G401.6 (cell line): Measurements from ENCODE around the gene APOH.
A peak's percentile ranks its signal among the peaks of the same experiment; 100 is the strongest.
"Not testable (repeated sequence)": the region's sequence is repeated elsewhere in the genome, so short reads cannot be mapped to it uniquely, and the experiment has no call there.

Experiments used
- FAIRE-seq: peaks from 2 replicates; lab custom pipeline; 2012; peaks lifted over from hg19 to GRCh38; lab: Jason Lieb, UNC

Gene APOH, protein sequence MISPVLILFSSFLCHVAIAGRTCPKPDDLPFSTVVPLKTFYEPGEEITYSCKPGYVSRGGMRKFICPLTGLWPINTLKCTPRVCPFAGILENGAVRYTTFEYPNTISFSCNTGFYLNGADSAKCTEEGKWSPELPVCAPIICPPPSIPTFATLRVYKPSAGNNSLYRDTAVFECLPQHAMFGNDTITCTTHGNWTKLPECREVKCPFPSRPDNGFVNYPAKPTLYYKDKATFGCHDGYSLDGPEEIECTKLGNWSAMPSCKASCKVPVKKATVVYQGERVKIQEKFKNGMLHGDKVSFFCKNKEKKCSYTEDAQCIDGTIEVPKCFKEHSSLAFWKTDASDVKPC

DNA sequence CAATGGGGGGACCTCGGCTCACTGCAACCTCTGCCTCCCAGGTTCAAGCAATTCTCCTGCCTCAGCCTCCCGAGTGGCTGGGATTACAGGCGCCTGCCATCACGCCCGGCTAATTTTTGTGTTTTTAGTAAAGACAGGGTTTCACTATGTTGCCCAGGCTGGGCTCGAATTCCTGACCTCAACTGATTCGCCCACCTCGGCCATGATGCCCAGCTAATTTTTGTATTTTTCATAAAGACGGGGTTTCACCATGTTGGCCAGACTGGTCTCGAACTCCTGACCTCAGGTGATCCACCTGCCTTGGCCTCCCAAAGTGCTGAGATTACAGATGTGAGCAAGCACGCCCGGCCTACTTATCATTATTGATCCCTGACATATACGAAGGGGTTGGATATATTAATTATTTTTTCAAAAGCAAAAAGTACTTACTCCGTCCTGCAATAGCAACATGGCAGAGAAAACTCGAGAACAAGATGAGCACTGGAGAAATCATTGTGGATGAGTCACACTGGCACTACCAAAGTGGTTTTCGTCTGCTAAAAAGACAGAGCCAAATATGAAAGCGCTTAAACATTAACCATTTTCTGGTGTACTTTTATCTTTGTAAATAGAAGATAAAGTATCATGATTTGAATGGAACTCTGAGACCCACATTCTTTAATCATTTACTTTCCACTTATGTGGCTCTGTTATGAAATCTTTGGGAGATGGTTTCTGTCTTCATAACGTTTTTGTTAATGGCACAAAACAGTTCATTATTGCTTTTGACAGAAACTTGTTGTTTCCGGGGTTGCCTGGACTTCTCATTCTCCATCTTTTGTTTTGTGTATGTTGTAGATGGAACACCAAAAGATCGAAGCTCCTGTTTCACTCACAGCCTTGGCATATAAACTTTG, at the start of gene APOH:
Gene APOH (minus strand): TSS at position 529 of the 896 bp plus-strand sequence. CDS start 36 bp downstream, at position 493.
- no peak for FAIRE-seq

DNA sequence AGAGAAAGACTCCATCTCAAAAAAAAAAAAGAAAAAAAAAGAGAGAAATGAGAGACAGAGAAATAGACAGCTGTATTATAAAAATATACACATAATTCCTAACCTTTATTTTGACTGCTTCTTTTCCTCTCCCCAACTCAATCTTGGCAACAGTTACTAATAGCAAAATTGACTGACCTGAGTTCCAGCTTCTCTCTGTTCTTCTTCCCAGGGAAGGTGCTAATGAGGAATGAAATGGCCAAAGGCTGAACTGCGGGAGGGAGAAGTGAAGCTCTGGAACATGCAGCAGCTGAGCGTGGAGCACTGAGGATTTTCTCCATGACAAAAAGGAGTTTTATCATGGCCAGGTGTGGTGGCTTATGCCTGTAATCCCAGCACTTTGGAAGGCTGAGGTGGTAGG, 48.0 kb upstream of the APOH start:
- no peak for FAIRE-seq

DNA sequence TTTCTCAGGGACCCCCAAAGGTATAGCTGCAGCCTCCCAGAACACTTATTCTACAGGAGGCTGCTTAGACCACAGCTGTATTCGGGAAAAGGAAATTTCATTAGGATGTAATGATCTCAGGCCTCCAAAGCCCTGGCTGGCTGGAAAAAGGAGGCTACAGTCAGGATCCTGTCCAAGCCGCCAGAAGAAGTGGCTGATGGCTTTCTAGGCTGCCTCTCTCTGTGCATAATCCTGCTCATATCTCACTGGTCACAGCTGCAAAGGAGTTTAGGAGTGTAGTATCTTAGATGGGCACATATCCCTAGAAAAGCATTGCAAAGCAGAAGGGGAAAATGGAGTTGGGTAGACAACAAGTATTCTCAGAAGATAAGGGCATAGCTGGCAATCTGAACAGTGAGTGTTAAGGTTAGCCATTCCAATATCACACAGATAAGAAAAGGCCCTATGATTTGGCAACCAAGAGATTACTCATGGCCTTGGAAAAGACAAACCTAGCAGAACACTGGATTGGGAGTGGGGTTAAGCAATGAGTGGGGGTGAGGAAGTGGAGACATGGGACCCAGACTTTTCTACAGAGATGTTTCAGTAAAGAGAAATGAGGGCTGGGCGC, 47.2 kb upstream of the APOH start:
- FAIRE-seq, result no peak

DNA sequence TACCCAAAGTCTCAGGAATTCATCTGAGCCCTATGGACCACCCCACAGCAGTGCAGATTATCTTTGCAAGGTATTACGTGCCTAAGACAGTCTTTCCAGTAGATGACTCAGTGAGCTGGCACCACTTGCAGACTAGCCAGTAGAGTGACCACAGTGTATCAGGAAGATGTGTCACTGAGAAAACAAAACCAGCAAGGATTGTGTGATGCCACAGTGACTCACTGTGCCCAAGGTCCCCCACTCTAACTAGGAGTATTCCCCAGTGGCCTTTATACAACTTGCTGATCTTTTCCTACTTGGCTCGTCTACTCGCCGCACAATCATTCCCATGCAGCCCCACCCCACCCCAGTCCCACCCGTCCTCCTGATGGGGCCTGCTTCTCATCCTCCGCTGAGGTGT, 46.4 kb upstream of the APOH start:
- no peak for FAIRE-seq

DNA sequence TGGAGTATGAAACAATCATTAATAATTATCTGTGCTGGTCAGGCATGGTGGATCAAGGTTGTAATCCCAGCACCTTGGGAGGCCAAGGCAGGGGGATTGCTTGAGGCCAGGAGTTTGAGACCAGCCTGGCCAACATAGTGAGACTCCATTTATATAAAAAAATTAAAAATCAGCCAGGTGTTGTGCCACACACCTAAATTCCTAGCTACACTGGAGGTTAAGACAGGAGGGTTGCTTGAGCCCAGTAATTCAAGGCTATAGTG, 44.3 kb upstream of the APOH start:
- FAIRE-seq, result no peak

DNA sequence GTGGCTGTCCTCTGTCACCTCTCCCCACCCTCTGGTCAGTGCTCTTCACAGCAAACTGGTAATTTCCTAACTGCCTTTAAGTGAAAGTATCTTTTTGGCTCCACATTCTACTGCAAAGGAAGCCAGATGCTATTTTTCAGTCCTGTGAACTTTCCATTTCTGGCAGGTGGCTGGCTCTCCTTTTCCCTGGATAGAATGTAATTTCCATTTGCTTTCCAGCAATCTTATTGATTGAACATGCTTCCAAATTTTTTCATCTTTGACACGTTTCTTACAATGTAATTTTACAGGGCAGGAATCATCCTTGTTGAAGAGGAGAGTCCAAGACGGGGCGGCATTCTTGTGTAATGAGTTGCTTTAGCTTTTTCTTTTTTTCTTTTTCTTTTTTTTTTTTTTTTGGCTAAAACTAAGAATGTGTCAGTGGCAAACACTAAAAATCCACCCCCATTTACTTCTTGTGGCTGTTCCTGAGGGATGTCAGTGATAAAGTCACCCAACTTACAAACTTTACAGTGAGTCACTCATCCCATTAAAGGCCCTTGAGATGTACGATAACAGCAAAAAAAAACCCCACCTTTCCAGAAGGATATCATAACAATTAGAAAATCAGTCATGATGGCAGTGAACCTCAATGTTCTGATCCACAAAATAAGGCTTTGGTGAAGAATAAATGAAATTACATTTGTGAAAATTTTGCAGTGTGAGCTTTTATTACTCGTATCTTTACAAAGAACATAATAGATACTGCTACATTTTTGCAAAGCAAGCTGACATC, 43.8 kb upstream of the APOH start:
- FAIRE-seq, result no peak

DNA sequence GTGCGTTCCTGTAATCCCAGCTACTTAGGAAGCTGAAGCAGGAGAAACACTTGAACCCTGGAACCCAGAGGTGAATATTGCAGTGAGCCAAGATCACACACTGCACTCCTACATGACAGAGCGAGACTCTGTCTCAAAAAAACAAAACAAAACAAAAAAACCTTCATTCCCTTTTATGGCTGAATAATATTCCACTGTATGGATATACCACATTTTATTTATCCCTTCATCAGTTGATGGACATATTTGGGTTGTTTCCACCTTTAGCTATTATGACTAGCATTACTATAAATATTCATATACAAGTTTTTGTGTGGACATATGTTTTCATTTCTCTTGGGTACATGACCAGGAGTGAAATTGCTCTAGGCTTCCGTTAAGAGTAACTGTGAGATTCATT, 42.3 kb upstream of the APOH start:
- FAIRE-seq, result no peak

DNA sequence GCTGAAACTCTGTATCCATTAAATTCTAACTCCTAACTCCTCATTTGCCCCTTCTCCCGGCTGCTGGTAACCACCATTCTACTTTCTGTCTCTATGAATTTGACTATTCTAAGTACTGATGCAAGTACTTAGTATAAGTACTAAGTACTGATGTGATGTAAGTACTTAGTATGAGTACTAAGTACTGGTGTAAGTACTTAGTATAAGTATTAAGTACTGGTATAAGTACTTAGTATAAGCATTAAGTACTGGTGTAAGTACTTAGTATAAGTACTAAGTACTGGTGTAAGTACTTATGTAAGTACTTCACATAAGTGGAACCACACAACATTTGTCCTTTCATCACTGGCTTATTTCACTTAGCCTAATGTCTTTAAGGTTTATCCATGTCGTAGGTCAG, 40.9 kb upstream of the APOH start:
- FAIRE-seq, result no peak

DNA sequence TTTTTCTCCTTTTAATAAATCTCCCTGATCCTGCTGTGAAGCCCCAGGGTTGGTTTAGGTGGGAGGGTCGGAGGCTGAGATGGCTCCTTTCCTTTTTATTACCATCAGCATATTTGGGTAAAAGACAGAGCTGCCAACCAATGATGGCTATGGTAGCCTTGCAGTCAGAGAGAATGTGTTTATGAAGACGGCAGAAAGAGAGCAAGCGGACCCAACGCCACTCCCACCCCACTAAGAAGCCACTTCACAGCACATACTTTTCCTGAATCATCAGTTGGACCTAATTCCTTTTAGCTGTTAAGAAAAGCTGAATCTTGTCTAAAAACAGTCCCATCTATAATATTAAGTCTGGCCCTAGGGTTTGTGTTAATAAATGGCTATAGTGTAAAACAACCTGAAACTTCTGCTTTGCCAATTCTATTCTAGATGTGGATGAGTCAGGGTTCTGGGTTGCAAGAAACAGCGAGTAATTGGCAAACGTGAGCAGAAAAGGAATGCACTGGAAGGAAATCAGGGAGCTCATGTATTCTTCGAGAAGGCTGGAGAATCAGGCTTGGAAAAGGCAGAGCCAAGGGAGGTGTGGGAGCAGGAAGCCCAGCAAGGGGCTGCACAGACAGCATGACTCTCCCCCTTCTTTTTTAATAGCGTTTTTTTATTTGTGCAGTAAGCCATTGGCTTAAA, 39.2 kb upstream of the APOH start:
- FAIRE-seq, result no peak

DNA sequence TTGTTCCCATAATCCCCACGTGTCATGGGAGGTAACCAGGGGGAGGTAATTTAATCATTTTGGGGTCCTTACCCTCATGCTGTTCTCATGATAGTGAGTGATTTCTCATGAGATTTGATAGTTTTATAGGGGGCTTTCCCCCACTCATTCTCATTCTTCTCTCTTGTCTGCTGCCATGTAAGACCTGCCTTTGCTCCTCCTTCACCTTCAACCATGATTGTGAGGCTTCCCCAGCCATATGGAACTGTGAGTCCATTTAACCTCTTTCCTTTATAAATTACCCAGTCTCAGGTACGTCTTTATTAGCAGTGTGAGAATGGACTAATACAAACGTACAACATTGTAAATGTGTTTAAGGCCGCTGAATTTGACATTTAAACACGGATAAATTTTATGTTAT, 35.5 kb upstream of the APOH start:
- FAIRE-seq, result no peak

DNA sequence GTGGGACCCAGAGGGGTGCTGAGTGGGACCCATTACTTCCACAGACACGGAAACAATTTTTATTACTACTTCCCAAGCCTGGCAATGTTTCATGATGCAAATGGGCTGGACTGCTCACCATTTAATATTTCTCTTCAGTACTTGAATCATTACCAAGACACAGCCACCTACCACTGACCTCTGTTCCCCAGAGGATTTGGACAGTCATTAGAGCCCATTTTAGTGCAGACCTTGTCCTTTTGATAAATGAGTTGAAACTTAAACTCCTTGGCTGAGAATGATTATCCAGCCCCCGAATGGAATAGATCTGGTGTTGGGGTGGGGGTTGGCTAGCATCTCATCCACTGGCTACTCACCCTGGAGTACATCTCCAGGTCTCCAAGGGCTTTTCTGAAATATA, 33.6 kb upstream of the APOH start:
- no peak for FAIRE-seq

DNA sequence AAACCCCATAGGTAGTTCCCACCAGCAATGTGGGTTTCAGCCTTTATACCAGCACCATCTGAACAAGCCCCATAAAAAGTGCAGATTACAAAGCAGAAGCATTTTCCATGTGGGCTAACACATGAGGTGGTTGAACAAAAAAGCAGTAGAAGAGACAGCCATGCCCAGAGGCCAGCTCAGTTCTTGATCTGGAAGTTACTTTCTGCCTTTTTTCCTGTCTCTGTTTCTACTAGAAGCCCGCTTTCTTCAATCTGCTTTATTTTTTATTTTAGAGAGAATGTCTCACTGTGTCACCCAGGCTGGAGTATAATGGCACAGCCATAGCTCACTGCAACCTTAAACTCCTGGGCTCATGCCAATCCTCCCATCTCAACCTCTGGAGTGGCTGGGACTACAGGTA, 31.5 kb upstream of the APOH start:
- no peak for FAIRE-seq

DNA sequence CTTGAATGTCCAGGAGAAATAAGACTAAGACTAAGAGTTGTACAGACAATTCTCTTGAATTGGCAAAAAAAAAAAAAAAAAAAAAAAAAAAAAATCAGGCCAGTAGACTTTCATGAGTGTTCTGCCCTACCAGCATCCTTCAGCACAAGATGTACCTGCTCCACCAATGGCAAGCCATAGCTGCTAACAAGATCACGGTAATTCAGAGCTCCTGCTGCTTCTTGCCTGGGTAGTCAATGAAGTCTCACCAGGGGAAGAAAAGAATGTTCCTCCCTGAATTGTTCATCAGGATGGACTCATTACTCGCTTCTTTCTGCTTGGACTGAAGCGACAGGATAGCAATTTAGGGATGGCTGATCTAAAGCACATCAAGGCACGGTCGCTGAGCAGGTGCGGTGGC, 31.1 kb upstream of the APOH start:
- no peak for FAIRE-seq

DNA sequence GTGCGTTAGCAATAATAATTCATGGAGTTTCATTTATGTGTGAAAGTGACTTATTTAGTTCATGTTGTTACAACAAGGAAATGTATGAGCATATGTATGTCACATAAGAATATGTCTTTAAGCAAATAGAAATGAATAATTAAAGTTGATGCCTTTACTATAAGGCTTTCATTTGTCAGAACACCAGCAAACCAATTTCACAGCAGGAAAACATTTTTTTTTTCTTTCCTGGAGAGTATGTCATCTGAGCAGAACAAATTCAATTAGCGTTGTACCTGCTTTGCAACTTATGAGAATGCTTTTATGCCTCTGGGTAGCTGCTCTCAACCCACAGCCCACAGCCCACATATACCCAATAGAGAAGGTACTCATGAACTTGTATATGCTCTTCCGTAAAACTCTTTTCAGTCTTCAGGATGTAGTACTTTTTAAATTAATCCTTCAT, 26.3 kb upstream of the APOH start:
- FAIRE-seq, result no peak

DNA sequence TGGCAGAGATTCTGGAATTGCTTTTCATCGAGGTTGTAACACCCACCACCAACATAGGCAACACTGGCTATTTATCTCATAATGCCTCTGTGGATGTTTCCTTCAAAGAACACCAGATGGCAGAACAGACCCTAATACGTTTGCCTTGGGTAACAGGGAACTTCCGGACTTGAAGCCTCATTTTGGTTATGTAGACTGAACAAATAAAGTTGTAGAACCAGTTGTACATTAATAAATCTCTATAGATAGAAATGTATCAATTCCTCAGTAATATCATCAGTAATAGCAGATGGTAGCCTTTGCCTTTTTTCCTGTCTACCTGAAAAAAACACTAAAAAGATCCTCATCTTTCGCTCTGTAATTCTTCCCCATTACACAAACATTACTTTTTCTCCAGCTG, 25.9 kb upstream of the APOH start:
- FAIRE-seq, result peak; percentile 96

DNA sequence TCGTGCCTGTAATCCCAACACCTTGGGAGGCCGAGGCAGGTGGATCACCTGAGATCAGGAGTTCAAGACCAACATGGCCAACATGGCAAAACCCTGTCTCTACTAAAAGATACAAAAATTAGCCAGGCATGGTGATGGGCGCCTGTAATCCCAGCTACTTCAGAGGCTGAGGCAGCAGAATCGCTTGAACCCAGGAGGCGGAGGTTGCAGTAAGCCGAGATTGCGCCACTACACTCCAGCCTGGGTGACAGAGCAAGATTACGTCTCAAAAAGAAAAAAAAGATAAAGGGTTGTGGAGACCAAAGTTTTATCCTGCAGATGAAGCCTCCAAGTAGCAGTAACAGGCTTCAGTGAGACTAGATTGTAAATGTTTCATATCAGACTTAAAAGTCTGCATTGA, 24.2 kb upstream of the APOH start:
- FAIRE-seq, result not testable (repeated sequence)

DNA sequence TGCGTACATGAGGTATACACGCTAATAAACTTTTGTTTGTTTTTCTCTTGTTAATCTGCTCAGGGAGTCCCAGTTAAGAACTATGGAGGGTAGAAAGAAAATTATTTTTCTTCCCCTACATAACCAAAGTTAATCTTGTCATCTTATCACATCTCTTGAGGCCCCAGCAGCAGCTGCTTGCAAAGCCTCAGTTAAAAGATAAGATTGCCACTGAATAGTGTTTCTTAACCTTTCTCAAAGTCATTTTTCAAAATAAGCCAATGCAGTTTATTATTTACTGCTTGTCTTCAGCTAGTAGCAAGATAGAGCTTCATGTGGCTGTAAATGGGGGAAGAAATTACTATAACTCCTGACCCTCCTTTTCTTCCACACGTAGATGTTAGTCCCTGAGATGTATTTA, 21.5 kb upstream of the APOH start:
- no peak for FAIRE-seq

DNA sequence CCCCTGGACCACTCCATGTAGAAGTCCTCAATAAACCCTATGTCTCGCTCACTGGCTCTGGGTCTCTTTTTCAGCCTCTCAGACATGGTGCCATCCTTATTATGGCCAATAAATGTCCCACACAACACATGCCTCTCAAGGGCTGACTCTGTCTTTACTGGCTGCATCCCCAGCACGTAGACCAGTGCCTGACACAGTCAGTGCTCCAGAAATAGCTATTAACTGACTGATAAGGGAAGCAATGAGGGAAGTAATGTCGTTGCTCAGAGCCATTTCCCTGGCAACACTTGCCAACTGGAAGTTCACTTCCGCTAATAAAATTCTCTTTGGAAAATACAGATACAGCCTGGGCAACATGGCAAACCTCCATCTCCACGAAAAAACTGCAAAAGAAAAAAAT, 19.1 kb upstream of the APOH start:
- FAIRE-seq, result no peak

DNA sequence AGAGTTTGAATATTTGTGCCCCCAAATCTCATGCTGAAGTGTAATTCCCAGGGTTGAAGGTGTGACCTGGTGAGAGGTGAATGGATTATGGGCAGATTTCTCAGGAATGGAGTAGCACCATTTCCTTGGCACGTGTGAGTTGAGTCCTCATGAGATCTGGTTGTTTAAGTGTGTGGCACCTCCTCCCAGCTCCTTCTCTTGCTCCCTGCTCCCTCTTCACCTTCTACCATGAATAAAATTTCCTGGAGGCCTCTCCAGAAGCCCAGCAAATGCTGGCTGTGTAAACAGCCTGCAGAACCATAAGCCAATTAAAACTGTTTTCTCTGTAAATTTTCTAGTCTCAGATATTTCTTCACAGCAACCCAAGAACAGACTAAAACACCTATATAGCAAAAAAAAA, 12.6 kb upstream of the APOH start:
- FAIRE-seq, result no peak

DNA sequence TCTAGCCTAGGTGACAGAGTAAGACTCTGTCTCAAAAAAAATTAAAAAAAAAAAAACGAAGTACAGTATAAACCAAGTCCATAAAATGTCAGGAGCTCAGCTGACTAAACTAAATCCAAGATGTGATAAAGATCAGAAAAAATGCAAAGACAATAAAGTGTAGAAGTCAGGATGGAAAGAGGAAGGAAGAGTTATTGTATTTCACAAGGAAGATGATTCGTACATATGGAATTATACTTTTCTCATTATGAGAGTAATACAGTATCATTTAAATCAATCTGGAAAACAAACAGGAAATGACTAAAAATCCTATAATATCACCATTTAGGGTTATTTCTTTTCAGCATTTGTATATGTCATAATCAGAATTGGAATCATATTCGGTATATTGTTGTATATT, 11.4 kb upstream of the APOH start:
- no peak for FAIRE-seq

DNA sequence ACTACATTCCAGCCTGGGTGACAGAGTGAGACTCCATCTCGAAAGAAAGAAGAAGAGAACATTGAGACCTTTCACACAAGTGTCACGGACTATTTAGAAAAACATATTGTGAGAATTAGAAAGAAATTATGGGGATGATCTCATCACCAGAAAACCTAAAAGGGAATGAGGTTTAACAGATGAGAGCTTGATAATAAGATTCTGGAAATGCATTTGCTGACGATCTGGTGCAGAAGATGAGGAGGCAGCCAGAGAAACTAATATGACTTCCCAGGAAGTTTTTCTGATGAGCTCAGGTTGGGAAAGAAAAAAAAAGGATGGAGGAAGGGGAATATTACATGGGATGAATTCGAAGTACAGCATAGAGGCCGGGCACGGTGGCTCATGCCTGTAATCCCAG, 10.8 kb upstream of the APOH start:
- no peak for FAIRE-seq

DNA sequence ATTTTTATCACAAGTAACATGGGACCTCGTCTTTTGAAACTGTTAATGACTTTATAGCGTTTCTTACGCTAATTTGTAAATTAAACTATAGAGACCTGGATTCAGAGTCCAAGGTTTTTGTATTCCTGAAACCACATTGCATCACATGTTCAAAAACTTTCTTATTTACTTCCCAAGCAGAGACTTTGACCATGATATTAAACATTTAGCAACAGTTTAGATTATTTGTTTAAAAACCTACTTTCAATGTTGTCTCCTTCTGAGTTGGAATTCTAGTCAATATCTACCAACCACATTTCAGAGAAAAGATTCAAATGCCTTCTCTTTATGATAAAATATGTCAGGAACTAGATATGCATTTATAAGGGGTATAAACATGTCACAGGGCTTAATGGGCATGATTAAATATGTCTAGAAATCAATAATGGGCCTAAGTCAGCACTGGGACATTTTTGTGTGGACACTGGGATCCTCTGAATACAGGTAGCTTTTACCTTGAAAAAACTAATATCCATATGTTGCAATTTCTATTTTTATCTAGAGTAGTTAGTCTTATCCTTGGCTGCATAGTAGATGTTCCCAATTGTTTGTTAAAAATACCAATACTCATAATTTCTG, 6.3 kb upstream of the APOH start:
- no peak for FAIRE-seq
